OCI-LY1 (cell line): ENCODE measurements around the gene NLRP6.

Source experiments
- CTCF ChIP-seq: fragments of 200-600 bp; sonication (generic), shearing (Covaris generic); IDR thresholded peaks from 2 replicates; pipeline ENCODE4 v1.5.1; 2017; ENCODE audit warnings: mild to moderate bottlenecking, antibody characterized with exemption, low read length, moderate library complexity, mixed read lengths
- EZH2 ChIP-seq: fragments of 200-600 bp; sonication (generic), shearing (Covaris generic); IDR thresholded peaks from 2 replicates; pipeline ENCODE4 v1.8.0; 2017; ENCODE audit warnings: borderline replicate concordance, mixed run types, mild to moderate bottlenecking, antibody characterized with exemption, low read length, moderate library complexity, mixed read lengths

- TF ChIP-seq CTCF (no peak), EZH2 (no peak)
Observed at GRCh38 chr11:255816-256215, 22.4 kb upstream of the NLRP6 start.
